MG63 (cell line): Measurements from ENCODE around the gene CPNE4. TPM values are rescaled to one million over a fixed set of nuclear protein-coding genes. Genes with fewer than 3 reads are reported as not detected.
A peak's percentile ranks its signal among the peaks of the same experiment; 100 is the strongest.
"Not testable (repeated sequence)": the region's sequence is repeated elsewhere in the genome, so short reads cannot be mapped to it uniquely, and the experiment has no call there.

Experiments used
- DNase-seq: peaks from one replicate; pipeline ENCODE4 v3.0.0-alpha.2; 2020
- H3K27me3 ChIP-seq: fragments of 250-450 bp; sonication (Bioruptor Pico); 2 replicates; pipeline ENCODE4 v1.5.1; 2020; ENCODE audit warnings: mild to moderate bottlenecking, moderate library complexity
- H3K36me3 ChIP-seq: fragments of 250-450 bp; sonication (Bioruptor Pico); 2 replicates; pipeline ENCODE4 v1.5.1; 2020; ENCODE audit warnings: mild to moderate bottlenecking, moderate library complexity
- H3K4me3 ChIP-seq: fragments of 250-450 bp; sonication (Bioruptor Pico); 2 replicates; pipeline ENCODE4 v1.5.1; 2020; ENCODE audit warnings: mild to moderate bottlenecking, moderate library complexity
- H3K9me3 ChIP-seq: fragments of 250-450 bp; sonication (Bioruptor Pico); 2 replicates; pipeline ENCODE4 v1.5.1; 2020; ENCODE audit warnings: mild to moderate bottlenecking, moderate library complexity
- total RNA-seq: library from RNA; depleted of rRNA; stranded (reverse); fragments of >200 nt; shearing (Covaris generic); gene quantifications from 2 replicates; pipeline ENCODE4 v1.2.3, GENCODE V29; 2014; ENCODE audit warnings: low replicate concordance; rRNA removed

CPNE4 gene
- total RNA-seq, result not detected in 2 replicates

GRCh38 chr3:132034486-132035464 is at the start of gene CPNE4:
TSS of gene CPNE4 (minus strand) at chr3:132035014.
- DNase-seq, result peak; percentile 83
- Histone ChIP-seq H3K4me3 (peak within 1 kb of the TSS; percentile 34), H3K27me3 (peaks cover 19% of the 10 kb centered on the region), H3K9me3 (no peaks in the 10 kb centered on the region), H3K36me3 (no peaks in the 10 kb centered on the region)

- H3K9me3 ChIP-seq, result no peaks in the 10 kb centered on the region
- peak; percentile 2 for DNase-seq
Observed at GRCh38 chr3:132083583-132084279, 48.9 kb upstream of the CPNE4 start.

GRCh38 chr3:132083159-132083558 is 48.3 kb upstream of the CPNE4 start:
- DNase-seq, result no peak
- H3K9me3 ChIP-seq, result no peaks in the 10 kb centered on the region
- H3K4me3 ChIP-seq, result no peak overlapping the region
- H3K27me3 ChIP-seq, result no peaks in the 10 kb centered on the region
- no peaks in the 10 kb centered on the region for H3K36me3 ChIP-seq

More at GRCh38 chr3:132083583-132084279, 48.9 kb upstream of the CPNE4 start:
- no peaks in the 10 kb centered on the region for H3K27me3 ChIP-seq
- H3K4me3 ChIP-seq, result no peak overlapping the region
- no peaks in the 10 kb centered on the region for H3K36me3 ChIP-seq

DNA sequence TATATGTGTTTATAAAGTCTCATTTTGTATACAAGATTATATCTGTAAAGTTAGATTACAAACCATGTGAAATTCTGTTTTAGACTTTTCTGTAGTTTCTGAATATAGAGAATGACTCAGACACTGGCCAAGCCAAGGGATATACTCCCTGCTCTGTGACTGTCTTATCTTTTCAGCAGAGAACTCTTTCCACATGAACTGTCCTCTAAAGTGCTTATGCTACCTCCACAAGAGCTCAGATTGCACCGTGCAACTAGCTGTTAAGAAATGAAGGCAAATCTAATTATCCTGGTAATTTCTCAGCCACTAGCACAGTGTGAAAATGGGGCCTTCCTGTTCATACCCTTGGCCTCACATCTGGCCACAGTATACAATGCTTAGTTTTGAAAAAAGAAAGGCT is 44.3 kb upstream of the CPNE4 start:
- no peak for DNase-seq
- H3K9me3 ChIP-seq, result no peaks in the 10 kb centered on the region

GRCh38 chr3:132073771-132074170 is 39.0 kb upstream of the CPNE4 start:
- no peaks in the 10 kb centered on the region for H3K36me3 ChIP-seq
- no peak for DNase-seq
- no peaks in the 10 kb centered on the region for H3K9me3 ChIP-seq
- H3K27me3 ChIP-seq, result no peaks in the 10 kb centered on the region
- no peak overlapping the region for H3K4me3 ChIP-seq

More for the DNA sequence above, 44.3 kb upstream of the CPNE4 start:
- no peak overlapping the region for H3K4me3 ChIP-seq
- H3K27me3 ChIP-seq, result no peaks in the 10 kb centered on the region
- no peaks in the 10 kb centered on the region for H3K36me3 ChIP-seq

DNA sequence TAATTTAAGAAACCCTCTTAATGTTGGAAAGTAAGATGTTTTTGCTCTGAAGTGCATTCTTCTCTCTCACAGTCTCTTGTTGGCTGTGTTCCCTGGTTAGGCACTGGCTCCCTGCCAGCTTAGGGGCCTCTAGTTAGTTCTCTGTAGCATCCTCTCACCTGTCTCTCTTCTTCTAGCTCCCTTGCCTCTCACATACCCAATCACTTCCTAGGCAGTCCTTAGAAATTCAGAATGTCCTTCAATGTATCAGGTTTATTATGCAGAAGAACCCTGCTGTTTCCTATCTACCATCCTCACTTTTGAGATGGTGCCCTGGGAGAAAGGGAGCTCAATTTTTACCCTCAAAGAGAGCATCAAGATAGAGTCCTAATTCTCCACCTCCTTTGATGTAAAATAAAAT is 36.2 kb upstream of the CPNE4 start:
- DNase-seq, result no peak

DNA sequence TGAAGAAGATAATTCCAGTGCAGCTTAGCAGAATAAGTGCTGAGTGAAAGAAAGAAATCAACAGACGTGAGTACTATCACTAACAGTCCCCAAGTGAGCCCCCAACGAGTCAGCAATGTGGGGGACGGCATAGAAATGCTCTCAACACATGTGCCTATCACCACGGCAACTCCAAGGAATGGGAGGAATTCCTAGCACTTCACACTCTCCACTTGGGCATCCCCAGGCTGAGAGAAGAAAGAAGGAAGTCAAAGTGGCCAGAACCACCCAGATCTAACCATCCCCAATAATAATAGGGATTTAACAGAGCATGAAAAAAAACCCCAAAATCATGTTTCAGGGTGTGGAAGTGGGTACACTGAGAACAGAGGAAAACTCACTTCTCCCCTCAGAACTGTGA is 29.3 kb upstream of the CPNE4 start:
- Histone ChIP-seq H3K9me3 (no peaks in the 10 kb centered on the region), H3K27me3 (no peaks in the 10 kb centered on the region), H3K36me3 (no peaks in the 10 kb centered on the region)

More for the DNA sequence above, 36.2 kb upstream of the CPNE4 start:
- no peaks in the 10 kb centered on the region for H3K9me3 ChIP-seq
- no peaks in the 10 kb centered on the region for H3K36me3 ChIP-seq
- H3K4me3 ChIP-seq, result no peak overlapping the region
- no peaks in the 10 kb centered on the region for H3K27me3 ChIP-seq

GRCh38 chr3:132062535-132062934 is 27.7 kb upstream of the CPNE4 start:
- Histone ChIP-seq H3K36me3 (no peaks in the 10 kb centered on the region), H3K9me3 (no peaks in the 10 kb centered on the region), H3K4me3 (no peak overlapping the region), H3K27me3 (no peaks in the 10 kb centered on the region)
- no peak for DNase-seq

More for the DNA sequence above, 29.3 kb upstream of the CPNE4 start:
- DNase-seq, result no peak
- no peak overlapping the region for H3K4me3 ChIP-seq

DNA sequence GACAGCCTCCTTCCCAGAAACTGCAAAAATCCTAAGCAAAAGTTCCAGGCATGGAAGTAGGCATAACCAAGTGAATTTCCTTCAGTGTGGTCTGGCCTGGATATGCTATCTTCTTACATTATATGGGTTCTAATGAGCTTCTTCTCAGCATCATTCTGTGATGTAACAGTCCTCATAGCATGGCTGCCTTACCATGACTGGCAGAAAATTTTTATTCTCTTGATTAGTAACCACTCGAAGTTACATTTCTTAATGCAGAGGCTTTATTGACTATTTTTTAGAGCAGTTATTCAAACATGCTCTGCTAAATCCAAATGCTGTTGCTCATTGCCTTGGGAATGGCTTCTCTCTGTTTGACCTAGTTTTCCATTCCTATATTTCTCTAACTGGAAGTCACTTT is 21.1 kb upstream of the CPNE4 start:
- H3K4me3 ChIP-seq, result no peak overlapping the region
- H3K27me3 ChIP-seq, result no peaks in the 10 kb centered on the region
- H3K9me3 ChIP-seq, result no peaks in the 10 kb centered on the region
- no peak for DNase-seq
- no peaks in the 10 kb centered on the region for H3K36me3 ChIP-seq

GRCh38 chr3:132047209-132047608 is 12.4 kb upstream of the CPNE4 start:
- H3K36me3 ChIP-seq, result no peaks in the 10 kb centered on the region
- H3K27me3 ChIP-seq, result no peaks in the 10 kb centered on the region
- no peak overlapping the region for H3K4me3 ChIP-seq
- H3K9me3 ChIP-seq, result no peaks in the 10 kb centered on the region
- no peak for DNase-seq

GRCh38 chr3:132044874-132045273 is 10.1 kb upstream of the CPNE4 start:
- not testable (repeated sequence) for H3K27me3 ChIP-seq, H3K36me3 ChIP-seq, H3K4me3 ChIP-seq, DNase-seq, H3K9me3 ChIP-seq

GRCh38 chr3:132042681-132043080 is 7.9 kb upstream of the CPNE4 start:
- Histone ChIP-seq H3K4me3 (no peak overlapping the region), H3K36me3 (no peaks in the 10 kb centered on the region), H3K9me3 (peaks cover 3% of the 10 kb centered on the region; the same call in 1 of the 2 replicates), H3K27me3 (no peaks in the 10 kb centered on the region)
- DNase-seq, result no peak

- peaks cover 3% of the 10 kb centered on the region; the same call in 1 of the 2 replicates for H3K9me3 ChIP-seq
- no peak for DNase-seq
Observed at GRCh38 chr3:132038198-132038825, 3.5 kb upstream of the CPNE4 start.

GRCh38 chr3:132037581-132037980 is 2.8 kb upstream of the CPNE4 start:
- Histone ChIP-seq H3K4me3 (no peak overlapping the region), H3K9me3 (peaks cover 3% of the 10 kb centered on the region; the same call in 1 of the 2 replicates), H3K36me3 (no peaks in the 10 kb centered on the region), H3K27me3 (peaks cover 13% of the 10 kb centered on the region; the same call in 1 of the 2 replicates)
- no peak for DNase-seq

More at GRCh38 chr3:132038198-132038825, 3.5 kb upstream of the CPNE4 start:
- no peak overlapping the region for H3K4me3 ChIP-seq
- peaks cover 13% of the 10 kb centered on the region; the same call in 1 of the 2 replicates for H3K27me3 ChIP-seq
- no peaks in the 10 kb centered on the region for H3K36me3 ChIP-seq

- no peak overlapping the region for H3K4me3 ChIP-seq
- H3K27me3 ChIP-seq, result peaks cover 17% of the 10 kb centered on the region
- H3K9me3 ChIP-seq, result peaks cover 3% of the 10 kb centered on the region; the same call in 1 of the 2 replicates
- no peaks in the 10 kb centered on the region for H3K36me3 ChIP-seq
- no peak for DNase-seq
Observed at GRCh38 chr3:132037056-132037455, 2.2 kb upstream of the CPNE4 start.

DNA sequence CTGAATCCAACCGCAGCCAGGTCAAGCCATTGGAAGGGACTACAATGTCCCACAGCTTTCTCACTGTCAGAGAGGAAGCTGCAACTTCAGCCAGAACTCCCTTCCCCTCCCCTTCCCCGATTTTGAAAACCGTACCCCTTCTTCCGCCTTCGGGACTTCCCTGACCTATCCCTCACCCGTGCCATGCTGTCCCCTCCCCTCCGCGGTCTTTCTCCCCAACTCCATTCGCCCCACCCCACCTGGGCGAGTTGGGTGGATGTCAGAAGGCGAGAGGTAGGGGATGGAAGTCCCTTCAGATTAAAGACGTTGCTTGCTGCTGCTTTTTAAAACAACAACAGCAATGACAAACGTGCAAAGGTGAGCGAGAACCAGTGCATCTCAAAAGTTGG is 723 bp downstream of the CPNE4 start:
- H3K27me3 ChIP-seq, result peaks cover 19% of the 10 kb centered on the region
- peak overlapping the region; percentile 34; the same call in 1 of the 2 replicates for H3K4me3 ChIP-seq
- no peaks in the 10 kb centered on the region for H3K9me3 ChIP-seq
- H3K36me3 ChIP-seq, result no peaks in the 10 kb centered on the region
- no peak for DNase-seq

- H3K4me3 ChIP-seq, result no peak overlapping the region
- H3K9me3 ChIP-seq, result no peaks in the 10 kb centered on the region
- no peaks in the 10 kb centered on the region for H3K36me3 ChIP-seq
- H3K27me3 ChIP-seq, result peaks cover 19% of the 10 kb centered on the region
- no peak for DNase-seq
Observed at GRCh38 chr3:132033471-132033870, 1.3 kb downstream of the CPNE4 start.
